ENCODE results near the gene PSPC1. TPM values are rescaled to one million over a fixed set of nuclear protein-coding genes. Genes with fewer than 3 reads are reported as not detected.
"Not testable (repeated sequence)": the region's sequence is repeated elsewhere in the genome, so short reads cannot be mapped to it uniquely, and the experiment has no call there.

Gene PSPC1
- total RNA-seq, 1 donor from 2014 or later, result 74.6 TPM

- no peak for DNase-seq (ENCODE audit: low spot score)
These were observed 19.1 kb downstream of the PSPC1 start for GRCh38 chr13:19763618-19764017.

GRCh38 chr13:19759669-19760068, 23.1 kb downstream of the PSPC1 start:
- DNase-seq (ENCODE audit: low spot score), result no peak

- DNase-seq (ENCODE audit: low spot score), result no peak
These were observed 40.1 kb downstream of the PSPC1 start for GRCh38 chr13:19742643-19743042.

- DNase-seq (ENCODE audit: low spot score), result no peak
These were observed 44.7 kb downstream of the PSPC1 start for GRCh38 chr13:19737844-19738557.

GRCh38 chr13:19726611-19727010, 56.1 kb downstream of the PSPC1 start:
- no peak for DNase-seq (ENCODE audit: low spot score)

DNA sequence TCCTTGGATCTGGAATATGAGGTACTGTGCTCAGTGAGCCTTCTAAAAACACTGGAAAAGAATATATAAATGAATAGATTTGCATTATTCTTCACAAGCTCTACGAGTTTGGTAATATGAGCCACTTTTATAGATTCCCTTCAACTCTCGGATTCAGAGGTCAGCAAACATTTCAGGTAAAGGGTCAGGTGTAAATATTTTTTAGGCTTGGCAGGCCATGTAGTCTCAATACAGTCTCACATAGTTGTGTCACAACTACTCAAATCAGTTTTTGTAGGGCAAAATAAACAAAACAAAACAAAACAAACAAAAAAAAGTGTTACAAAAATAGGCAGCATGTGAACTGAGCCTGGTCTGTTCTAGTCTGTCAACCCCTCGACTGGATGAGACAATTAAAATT, 57.4 kb downstream of the PSPC1 start:
- no peak for DNase-seq (ENCODE audit: low spot score)

GRCh38 chr13:19720039-19720438, 62.7 kb downstream of the PSPC1 start:
- no peak for DNase-seq (ENCODE audit: low spot score)

GRCh38 chr13:19713186-19713965, 69.4 kb downstream of the PSPC1 start:
- peak; percentile 21 for DNase-seq (ENCODE audit: low spot score)

DNA sequence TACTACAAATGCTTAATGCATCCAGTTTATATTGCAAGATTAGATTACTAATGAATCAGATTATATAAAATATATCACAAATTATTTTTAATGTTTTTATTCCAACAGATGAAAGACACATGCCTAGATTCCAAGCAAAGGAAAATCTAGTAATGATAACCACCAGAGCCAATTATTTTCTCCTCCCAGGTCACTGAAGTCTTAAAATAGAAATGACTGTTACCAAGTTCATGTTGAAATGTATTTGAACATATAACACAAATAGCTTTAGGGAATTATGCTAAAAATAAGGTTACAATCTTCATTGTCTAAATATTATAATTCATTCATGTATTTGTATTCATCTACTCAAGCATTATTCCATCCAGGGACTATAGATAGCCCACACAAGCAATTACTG, 73.0 kb downstream of the PSPC1 start:
- DNase-seq (ENCODE audit: low spot score), result not testable (repeated sequence)

DNA sequence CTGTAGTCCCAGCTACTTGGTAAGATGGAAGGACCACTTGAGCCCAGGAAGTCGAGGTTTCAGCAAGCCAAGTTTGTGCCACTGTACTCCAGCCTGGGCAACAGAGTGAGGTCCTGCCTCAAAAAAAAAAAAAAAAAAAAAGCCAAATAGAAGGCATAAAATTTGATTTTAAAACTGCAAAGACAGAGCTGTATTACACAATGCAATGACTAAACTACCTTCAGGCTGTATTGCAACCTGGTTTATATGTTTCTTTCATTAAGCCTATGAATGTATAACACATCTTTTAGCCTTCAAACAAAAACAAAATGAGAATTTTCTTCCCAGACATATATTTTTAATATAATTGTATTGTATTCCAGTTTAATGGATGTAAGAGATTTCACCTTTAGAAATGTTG, 73.7 kb downstream of the PSPC1 start:
- DNase-seq (ENCODE audit: low spot score), result not testable (repeated sequence)

GRCh38 chr13:19704256-19704655, 78.5 kb downstream of the PSPC1 start:
- not testable (repeated sequence) for DNase-seq (ENCODE audit: low spot score)

- DNase-seq (ENCODE audit: low spot score), result not testable (repeated sequence)
These were observed 81.1 kb downstream of the PSPC1 start for GRCh38 chr13:19701619-19702018.

DNA sequence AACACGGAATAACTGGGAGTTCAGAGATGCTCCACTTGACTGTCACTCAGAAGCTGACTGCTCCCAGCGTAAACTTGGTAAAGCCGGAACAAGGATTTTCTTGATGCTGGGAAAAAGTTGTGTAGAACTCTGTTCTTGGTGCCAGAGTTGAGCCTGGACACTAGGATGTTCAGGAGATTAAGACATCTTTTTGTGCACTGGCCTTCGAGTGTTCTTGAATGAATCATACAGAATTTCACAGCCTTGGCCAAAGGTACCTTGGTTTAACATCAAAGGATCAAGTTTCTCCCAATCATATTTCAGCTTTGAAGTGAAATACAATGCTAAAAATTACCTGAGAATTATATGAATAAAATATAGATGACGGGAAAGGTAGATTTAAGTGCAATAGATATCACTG, 81.8 kb downstream of the PSPC1 start:
- not testable (repeated sequence) for DNase-seq (ENCODE audit: low spot score)

DNA sequence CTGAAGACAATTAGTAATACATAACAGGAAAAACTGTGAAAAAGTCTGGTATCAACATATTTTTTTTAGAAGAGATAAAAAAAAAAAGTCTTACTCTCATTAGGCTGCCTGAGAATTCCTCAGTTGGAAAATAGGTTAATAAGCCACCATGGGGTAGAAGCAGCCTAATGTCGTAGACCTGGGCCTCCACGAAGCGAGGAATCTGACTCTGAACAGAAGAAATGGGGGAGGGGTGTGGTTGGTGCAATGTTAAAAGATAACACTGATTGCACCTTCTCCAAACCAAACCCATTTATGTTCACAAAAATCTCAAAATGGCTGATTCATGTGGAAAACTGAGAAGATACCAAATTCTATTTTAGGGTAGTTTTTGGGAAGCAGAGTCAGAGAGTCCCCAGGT, 86.9 kb downstream of the PSPC1 start:
- DNase-seq (ENCODE audit: low spot score), result no peak

DNA sequence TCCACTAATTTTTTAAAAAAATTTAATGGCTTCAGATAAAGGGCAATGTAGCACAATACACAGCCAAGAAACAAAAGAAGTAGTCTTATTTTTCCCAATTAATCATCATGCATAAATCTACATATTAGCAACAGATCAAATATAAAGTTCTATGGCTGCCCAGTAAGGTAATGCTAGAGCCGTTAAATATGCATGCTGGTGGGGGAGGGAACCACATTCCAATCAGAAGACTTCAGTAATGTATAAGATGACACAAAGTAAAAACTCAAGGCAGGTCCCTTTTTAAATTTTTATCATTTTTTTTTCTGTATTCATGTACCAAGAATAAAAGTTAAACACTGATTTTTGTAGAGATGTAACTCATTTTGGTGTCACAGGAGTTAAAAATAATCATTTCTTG, 87.3 kb downstream of the PSPC1 start:
- no peak for DNase-seq (ENCODE audit: low spot score)

DNA sequence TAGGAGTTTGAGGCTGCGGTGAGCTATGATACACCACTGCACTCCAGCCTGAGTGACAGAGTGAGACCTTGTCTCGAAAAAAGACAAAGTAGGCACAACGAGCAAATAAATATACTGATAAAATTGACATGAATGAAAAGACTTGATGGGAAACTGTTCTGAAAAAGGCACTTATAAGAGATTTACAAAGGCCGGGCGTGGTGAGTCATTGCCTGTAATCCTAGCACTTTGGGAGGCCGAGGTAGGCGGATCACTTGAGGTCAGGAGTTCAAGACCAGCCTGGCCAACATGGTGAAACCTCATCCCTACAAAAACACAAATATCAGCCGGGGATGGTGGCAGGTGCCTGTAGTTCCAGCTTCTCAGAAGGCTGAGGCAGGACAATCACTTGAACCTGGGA, 91.3 kb downstream of the PSPC1 start:
- DNase-seq (ENCODE audit: low spot score), result not testable (repeated sequence)

DNA sequence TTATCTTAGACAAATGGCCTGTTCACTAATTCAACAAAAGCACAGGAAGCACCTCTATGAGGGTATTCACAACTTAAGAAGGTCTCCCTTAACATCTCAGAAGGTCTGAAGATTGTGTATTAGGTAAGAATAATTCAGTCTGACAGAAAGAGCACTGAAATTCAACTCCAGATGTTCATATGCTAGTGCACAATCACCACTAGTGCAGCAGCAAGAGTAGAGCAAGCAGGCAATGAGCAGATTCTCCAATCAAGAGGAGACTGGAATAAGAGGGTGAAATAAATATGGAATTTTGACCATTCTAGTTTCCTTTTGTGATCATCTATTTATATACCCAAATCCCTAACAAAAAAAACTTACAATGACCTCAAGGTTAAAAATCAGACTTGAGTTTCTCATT, 97.3 kb downstream of the PSPC1 start:
- no peak for DNase-seq (ENCODE audit: low spot score)

GRCh38 chr13:19685034-19685433, 97.7 kb downstream of the PSPC1 start:
- peak; percentile 13 for DNase-seq (ENCODE audit: low spot score)

DNA sequence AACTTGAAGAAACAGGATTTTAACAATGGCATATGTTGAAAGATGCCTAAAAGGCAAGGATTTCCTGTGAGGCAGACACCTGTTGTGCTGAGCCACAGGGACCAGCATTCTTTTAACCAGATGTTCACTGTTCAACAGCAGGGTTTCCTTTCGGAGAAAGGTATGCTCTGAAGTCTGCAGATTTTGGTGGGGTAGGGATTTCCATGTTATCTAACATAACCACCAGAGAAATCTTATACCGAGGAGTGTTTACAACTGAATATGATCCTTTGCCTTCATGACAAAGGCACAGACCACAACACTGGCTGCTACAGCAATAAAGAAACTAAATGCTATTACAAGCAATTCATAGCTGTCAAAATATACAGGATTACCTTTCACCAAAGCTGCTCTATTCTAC, 101.2 kb downstream of the PSPC1 start:
- DNase-seq (ENCODE audit: low spot score), result no peak

DNA sequence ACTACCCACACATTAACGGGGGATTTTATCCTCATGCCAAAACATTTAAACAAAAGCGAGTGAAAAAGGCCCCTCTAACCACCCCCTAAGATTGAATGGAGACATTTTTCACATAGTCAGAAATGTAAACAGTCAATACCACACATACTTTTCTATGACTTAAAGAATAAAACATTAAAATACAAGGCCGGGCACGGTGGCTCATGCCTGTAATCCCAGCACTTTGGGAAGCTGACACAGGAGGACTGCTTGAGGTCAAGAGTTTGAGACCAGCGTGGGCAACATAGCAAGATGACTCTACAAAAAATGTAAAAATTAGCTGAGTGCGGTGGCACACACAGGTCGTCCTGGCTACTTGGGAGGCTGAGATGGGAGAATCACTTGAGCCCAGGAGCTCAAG, 102.0 kb downstream of the PSPC1 start:
- no peak for DNase-seq (ENCODE audit: low spot score)

- DNase-seq (ENCODE audit: low spot score), result no peak
These were observed 106.6 kb downstream of the PSPC1 start for GRCh38 chr13:19676168-19676567.

DNA sequence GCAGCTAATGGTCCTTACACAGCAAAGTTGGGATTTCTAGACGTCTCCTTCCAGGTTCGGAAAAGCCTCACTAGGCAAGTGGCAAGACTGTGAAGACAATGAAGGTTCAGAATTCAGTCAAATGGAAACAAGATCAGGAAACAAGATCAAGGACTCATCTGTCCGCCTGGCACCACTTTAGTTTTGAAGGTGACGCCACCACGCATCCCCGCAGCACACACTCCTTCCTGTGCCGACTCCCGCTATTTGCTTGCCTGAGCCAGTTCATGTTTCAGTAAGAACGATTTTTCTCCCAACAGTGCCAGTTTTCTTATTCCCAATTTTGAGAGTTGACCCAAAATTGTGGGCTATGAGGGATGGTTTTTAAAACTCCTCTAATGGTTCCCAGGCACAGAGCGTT, 107.8 kb downstream of the PSPC1 start:
- no peak for DNase-seq (ENCODE audit: low spot score)

Measured in umbilical cord (tissue), 2 donors.